Hepatocyte (in vitro differentiated cells): Measurements from ENCODE around the gene CYTH4.

ENCODE experiments used
- CTCF ChIP-seq: fragments of 200-600 bp; sonication (generic); IDR thresholded peaks from 2 replicates; pipeline ENCODE4 v1.5.1; 2016; ENCODE audit warnings: antibody characterized with exemption, mild to moderate bottlenecking; ENCODE audit not compliant: poor library complexity
- EZH2 ChIP-seq: fragments of 200-600 bp; sonication (generic); IDR thresholded peaks from 2 replicates; pipeline ENCODE4 v1.6.1; 2016; ENCODE audit warnings: antibody characterized with exemption, mild to moderate bottlenecking, borderline replicate concordance

GRCh38 chr22:37260901-37261336, 21.4 kb upstream of the CYTH4 start:
- TF ChIP-seq EZH2 (no peak), CTCF (peak; percentile 75)
